Measurements from ENCODE around the gene GRB7. TPM values are rescaled to one million over a fixed set of nuclear protein-coding genes. Genes with fewer than 3 reads are reported as not detected.

The GRB7 gene
- polyA plus RNA-seq, 1 donor from 2014 or later = not detected

- no peaks in the 10 kb centered on the region for H3K27me3 Mint-ChIP-seq
- H3K4me3 Mint-ChIP-seq = peak overlapping the region; percentile 90 to 96 (median 94)
These were observed 37.3 kb downstream of the GRB7 start for GRCh38 chr17:39775031-39775430.

DNA sequence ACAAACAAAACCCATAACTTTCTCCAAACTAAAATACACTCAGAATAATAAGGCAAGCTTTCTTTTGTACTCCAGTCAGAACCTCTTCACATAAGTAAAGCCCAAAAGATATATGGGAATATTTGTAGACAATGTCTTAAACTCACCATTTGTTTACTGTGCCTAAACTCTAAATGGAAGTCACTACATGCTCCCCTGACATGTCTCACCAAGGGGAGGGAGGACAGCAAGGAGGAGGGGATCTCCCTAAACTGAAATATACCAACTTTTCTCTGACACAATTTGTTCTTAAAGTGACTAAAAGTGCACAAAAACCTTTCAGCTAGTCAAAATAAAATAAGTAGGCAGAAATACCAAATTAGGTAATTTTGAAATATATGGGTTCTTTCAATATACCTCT, 38.5 kb downstream of the GRB7 start:
- peaks cover 27% of the 10 kb centered on the region for H3K36me3 Mint-ChIP-seq
- peak overlapping the region; percentile 90 to 96 (median 94) for H3K4me3 Mint-ChIP-seq
- H3K27me3 Mint-ChIP-seq = no peaks in the 10 kb centered on the region
- peaks cover 57 to 67% (median 58%) of the 10 kb centered on the region in 3 donors for H3K4me1 Mint-ChIP-seq
- H3K27ac Mint-ChIP-seq = peak overlapping the region; percentile 78 to 98 (median 91)
- H3K9me3 Mint-ChIP-seq = no peaks in the 10 kb centered on the region

More at GRCh38 chr17:39775031-39775430, 37.3 kb downstream of the GRB7 start:
- no peaks in the 10 kb centered on the region for H3K9me3 Mint-ChIP-seq
- peak overlapping the region; percentile 78 to 98 (median 91) for H3K27ac Mint-ChIP-seq
- peaks cover 24% of the 10 kb centered on the region for H3K36me3 Mint-ChIP-seq
- H3K4me1 Mint-ChIP-seq = peaks cover 62 to 71% (median 63%) of the 10 kb centered on the region in 3 donors

GRCh38 chr17:39777534-39778365, 40.0 kb downstream of the GRB7 start:
- Mint-ChIP-seq H3K27me3 (no peaks in the 10 kb centered on the region), H3K4me3 (peak overlapping the region; percentile 90 to 96 (median 94)), H3K9me3 (no peaks in the 10 kb centered on the region), H3K27ac (peak overlapping the region; percentile 78 to 98 (median 93)), H3K36me3 (peaks cover 24% of the 10 kb centered on the region), H3K4me1 (peaks cover 54 to 66% (median 58%) of the 10 kb centered on the region in 3 donors)

- peak overlapping the region in 2 of 4 donors; percentile 73 to 84 for H3K4me3 Mint-ChIP-seq
- H3K4me1 Mint-ChIP-seq = peaks cover 50 to 60% (median 58%) of the 10 kb centered on the region in 3 donors
- peak overlapping the region; percentile 17 to 87 (median 62) for H3K27ac Mint-ChIP-seq
- peaks cover 23% of the 10 kb centered on the region for H3K36me3 Mint-ChIP-seq
- peaks cover 2% of the 10 kb centered on the region for H3K27me3 Mint-ChIP-seq
- H3K9me3 Mint-ChIP-seq = peaks cover 0 to 2% (median 0%) of the 10 kb centered on the region in 3 donors
These were observed 43.5 kb downstream of the GRB7 start for GRCh38 chr17:39781031-39781860.

DNA sequence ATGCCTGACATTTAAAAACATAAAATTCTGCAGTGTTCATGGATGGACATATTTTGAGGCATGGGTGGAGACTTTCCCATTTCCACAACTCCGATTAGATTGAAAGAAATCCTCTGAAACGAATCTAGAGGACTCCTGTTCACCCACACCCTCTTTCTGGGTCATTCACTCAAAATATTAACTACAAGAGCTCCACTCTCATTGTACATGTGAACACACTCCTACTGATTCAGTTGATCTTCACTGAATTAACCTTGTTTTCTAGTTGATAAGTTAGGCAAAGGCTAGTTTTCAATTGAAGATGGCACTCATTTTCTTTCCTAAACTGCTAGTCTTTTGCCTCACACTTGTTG, 44.1 kb downstream of the GRB7 start:
- Mint-ChIP-seq H3K4me1 (peaks cover 51 to 61% (median 58%) of the 10 kb centered on the region in 3 donors), H3K27me3 (peaks cover 2% of the 10 kb centered on the region), H3K36me3 (peaks cover 19% of the 10 kb centered on the region)

GRCh38 chr17:39782481-39782880, 44.7 kb downstream of the GRB7 start:
- peak overlapping the region in 2 of 4 donors; percentile 10 to 63 for H3K4me3 Mint-ChIP-seq
- peaks cover 0 to 2% (median 1%) of the 10 kb centered on the region in 3 donors for H3K9me3 Mint-ChIP-seq
- H3K4me1 Mint-ChIP-seq = peaks cover 57 to 67% (median 65%) of the 10 kb centered on the region in 3 donors
- peaks cover 2% of the 10 kb centered on the region for H3K27me3 Mint-ChIP-seq
- peaks cover 19% of the 10 kb centered on the region for H3K36me3 Mint-ChIP-seq
- peak overlapping the region in 2 of 3 donors; percentile 2 to 52 for H3K27ac Mint-ChIP-seq

More for the DNA sequence above, 44.1 kb downstream of the GRB7 start:
- Mint-ChIP-seq H3K27ac (peak overlapping the region in 2 of 3 donors; percentile 17 to 56), H3K9me3 (peaks cover 0 to 2% (median 0%) of the 10 kb centered on the region in 3 donors), H3K4me3 (peak overlapping the region in 2 of 4 donors; percentile 67 to 73)

GRCh38 chr17:39782980-39783379, 45.2 kb downstream of the GRB7 start:
- Mint-ChIP-seq H3K36me3 (peaks cover 15% of the 10 kb centered on the region), H3K27me3 (peaks cover 2% of the 10 kb centered on the region), H3K4me1 (peaks cover 53 to 67% (median 64%) of the 10 kb centered on the region in 3 donors), H3K27ac (peak overlapping the region in 2 of 3 donors; percentile 2 to 52), H3K4me3 (peak overlapping the region in 1 of 4 donors; percentile 10), H3K9me3 (peaks cover 0 to 2% (median 1%) of the 10 kb centered on the region in 3 donors)

DNA sequence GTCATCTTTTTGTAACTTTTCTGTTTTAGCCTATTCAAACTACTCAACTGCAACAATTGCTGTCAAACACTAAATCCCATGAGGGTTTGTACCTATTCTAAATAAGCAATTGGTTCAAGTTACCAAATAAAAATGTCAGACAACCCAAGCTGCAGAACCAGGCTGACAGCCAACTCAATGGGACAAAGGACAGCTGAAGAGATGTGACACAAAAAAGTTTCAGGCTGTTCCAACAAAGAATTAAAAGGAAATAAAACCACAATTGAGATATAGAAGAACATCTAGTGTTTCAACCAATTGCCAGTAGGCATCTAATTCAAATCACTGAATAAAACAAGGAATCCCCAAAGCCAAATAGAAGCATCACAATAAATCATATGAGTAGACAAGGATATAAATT, 49.3 kb downstream of the GRB7 start:
- Mint-ChIP-seq H3K27ac (peak overlapping the region in 2 of 3 donors; percentile 15 to 56), H3K4me3 (peak overlapping the region in 2 of 4 donors; percentile 20 to 63), H3K4me1 (peaks cover 36 to 55% (median 52%) of the 10 kb centered on the region in 3 donors), H3K36me3 (peaks cover 15% of the 10 kb centered on the region), H3K9me3 (peaks cover 0 to 2% (median 1%) of the 10 kb centered on the region in 3 donors), H3K27me3 (peaks cover 2% of the 10 kb centered on the region)

- Mint-ChIP-seq H3K4me1 (peaks cover 40 to 56% (median 54%) of the 10 kb centered on the region in 3 donors), H3K36me3 (peaks cover 17% of the 10 kb centered on the region), H3K27me3 (peaks cover 2% of the 10 kb centered on the region)
These were observed 50.2 kb downstream of the GRB7 start for GRCh38 chr17:39787743-39788484.

DNA sequence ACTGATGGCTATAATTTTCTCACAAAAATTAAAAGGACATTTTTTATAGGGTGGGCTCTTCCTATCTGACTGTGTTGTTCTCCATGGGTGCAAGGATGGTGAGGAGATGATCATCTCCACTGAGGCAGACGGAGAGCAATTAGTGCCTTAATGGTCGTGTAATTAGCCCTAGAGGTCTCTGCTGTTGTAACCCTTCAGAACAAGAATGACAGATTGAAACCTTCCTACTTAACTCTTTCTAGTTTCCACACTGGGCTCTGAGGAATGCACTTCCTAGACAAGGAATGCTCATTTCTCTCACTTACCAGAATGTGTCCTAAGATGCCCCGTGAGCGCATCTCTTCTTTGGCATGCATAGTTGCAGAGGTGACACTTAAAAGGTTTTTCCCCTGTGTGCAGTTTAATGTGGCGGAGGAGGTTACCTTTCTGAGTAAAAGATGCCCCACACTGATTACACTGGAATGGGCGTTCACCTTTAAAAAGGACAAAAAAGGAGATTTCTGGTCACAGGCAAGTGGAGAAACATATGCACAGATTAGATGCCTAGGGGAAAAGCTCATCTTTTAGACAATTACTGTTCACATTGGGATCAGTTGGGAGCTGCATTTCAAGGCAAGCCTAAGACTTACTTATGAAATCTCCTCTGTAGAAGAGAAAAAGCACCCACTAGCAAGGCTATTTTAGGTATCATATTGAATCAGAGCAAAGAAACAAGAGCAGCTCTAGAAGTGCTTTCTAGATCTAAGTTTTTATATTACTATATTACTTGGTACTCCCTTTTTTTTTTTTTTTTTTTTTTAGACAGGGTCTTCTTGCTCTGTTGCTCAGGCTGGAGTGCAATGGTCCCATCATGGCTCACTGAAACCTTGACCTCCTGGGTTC, 53.6 kb downstream of the GRB7 start:
- Mint-ChIP-seq H3K27me3 (no peaks in the 10 kb centered on the region), H3K36me3 (peaks cover 9% of the 10 kb centered on the region), H3K27ac (peak overlapping the region in 2 of 3 donors; percentile 21 to 53), H3K9me3 (peaks cover 0 to 1% (median 0%) of the 10 kb centered on the region in 3 donors), H3K4me1 (peaks cover 48 to 60% (median 53%) of the 10 kb centered on the region in 3 donors), H3K4me3 (peak overlapping the region in 2 of 4 donors; percentile 18 to 67)

More at GRCh38 chr17:39787743-39788484, 50.2 kb downstream of the GRB7 start:
- Mint-ChIP-seq H3K9me3 (peaks cover 0 to 2% (median 1%) of the 10 kb centered on the region in 3 donors), H3K4me3 (peak overlapping the region in 2 of 4 donors; percentile 1 to 39), H3K27ac (peak overlapping the region; percentile 15 to 56 (median 17))

GRCh38 chr17:39792526-39793221, 54.9 kb downstream of the GRB7 start:
- Mint-ChIP-seq H3K36me3 (peaks cover 12% of the 10 kb centered on the region), H3K4me3 (peak overlapping the region; percentile 63 to 92 (median 80)), H3K9me3 (no peaks in the 10 kb centered on the region), H3K4me1 (peaks cover 43 to 54% (median 48%) of the 10 kb centered on the region in 3 donors), H3K27ac (peak overlapping the region; percentile 79 to 98 (median 85)), H3K27me3 (no peaks in the 10 kb centered on the region)

GRCh38 chr17:39793301-39793872, 55.6 kb downstream of the GRB7 start:
- peaks cover 47 to 57% (median 50%) of the 10 kb centered on the region in 3 donors for H3K4me1 Mint-ChIP-seq
- peaks cover 13% of the 10 kb centered on the region for H3K36me3 Mint-ChIP-seq
- H3K4me3 Mint-ChIP-seq = peak overlapping the region; percentile 63 to 92 (median 76)
- peak overlapping the region; percentile 85 to 98 (median 97) for H3K27ac Mint-ChIP-seq
- H3K9me3 Mint-ChIP-seq = no peaks in the 10 kb centered on the region
- H3K27me3 Mint-ChIP-seq = no peaks in the 10 kb centered on the region
